Effector CD8-positive, alpha-beta T cell (primary cell): ENCODE measurements around the gene AVPR2.

Experiments used
- DNase-seq: peaks from one replicate; lab custom pipeline; 2025; lab: John Stamatoyannopoulos, UW
- total RNA-seq, 4 experiments: gene quantifications; one replicate each; lab custom pipeline; 2026; lab: John Stamatoyannopoulos, UW

AVPR2 gene
- total RNA-seq, result 0 to 0.61 (median 0) reads per million in 4 experiments

GRCh38 chrX:153903991-153904957 is at the start of gene AVPR2:
AVPR2 (plus strand) TSS chrX:153904673; CDS start chrX:153905146, 473 bp downstream.
- no peak for DNase-seq

- DNase-seq, result no peak
Measured at GRCh38 chrX:153854702-153855101, 49.8 kb upstream of the AVPR2 start.

- no peak for DNase-seq
Measured at GRCh38 chrX:153857348-153857903, 47.0 kb upstream of the AVPR2 start.

DNA sequence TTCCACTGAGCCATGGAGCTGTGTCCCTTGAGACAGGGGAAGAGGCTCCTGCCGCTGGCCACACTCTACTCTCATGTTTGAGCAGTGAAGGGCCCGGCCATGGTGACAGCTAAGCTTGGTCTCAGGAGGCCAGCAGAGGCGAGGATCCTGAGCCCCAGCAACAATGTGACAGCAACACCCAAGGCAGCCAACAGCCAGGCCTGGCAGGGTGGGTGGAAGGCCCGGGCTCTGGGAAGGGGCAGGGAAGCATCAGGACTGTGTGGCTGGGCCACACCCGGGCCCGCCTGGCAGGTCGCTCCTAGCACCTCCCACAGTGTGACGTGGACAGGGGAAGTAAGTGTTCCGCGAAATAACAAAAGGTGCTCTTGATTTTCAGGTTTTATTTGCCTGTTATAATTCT is 43.3 kb upstream of the AVPR2 start:
- no peak for DNase-seq

- no peak for DNase-seq
Measured at GRCh38 chrX:153861733-153862310, 42.7 kb upstream of the AVPR2 start.

DNA sequence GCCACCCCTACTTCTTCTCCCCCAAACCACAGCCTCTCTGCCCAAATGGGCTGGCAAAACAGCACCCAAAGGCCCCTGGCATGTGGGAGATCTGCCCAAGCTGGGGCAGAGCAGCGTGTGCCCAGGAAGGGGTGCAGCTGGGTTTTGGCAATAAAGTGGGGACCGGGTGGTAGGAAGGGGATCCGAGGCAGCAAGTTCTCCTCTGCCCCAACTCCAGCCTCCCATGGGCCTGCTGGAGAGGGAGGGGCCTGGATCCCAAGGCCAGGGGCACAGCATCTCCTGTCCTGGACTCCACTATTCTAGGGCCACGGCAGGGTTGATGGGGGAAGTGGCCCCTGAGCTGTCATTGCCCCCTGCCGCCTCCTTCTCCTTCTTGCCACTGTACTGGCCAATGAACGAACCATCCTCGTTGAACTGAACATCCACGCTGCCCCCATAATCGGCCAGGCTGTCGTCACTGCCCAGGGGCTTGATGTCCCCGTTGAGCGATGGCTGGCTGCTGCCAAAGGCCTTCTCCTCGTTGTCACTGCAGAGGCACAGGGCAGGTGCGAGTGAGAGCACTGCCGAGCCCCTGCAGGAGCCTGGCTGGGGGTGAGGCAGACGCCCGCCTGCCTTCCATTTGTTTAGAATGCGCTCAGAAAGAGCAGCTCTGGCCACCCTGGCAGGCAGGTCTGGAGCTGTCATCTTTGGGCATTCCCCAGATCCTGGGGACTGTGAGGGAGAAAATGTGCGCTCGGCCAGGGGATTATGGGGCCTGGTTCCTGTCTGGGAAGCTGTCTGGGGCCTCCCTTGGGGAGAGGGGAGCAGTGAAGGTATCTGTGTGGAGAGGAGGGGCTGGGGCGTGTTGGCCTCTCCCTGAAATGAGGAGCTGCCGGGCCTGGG is 41.9 kb upstream of the AVPR2 start:
- DNase-seq, result no peak

GRCh38 chrX:153863251-153863991 is 41.1 kb upstream of the AVPR2 start:
- no peak for DNase-seq

GRCh38 chrX:153864101-153864500 is 40.4 kb upstream of the AVPR2 start:
- DNase-seq, result no peak

GRCh38 chrX:153864561-153865320 is 39.7 kb upstream of the AVPR2 start:
- no peak for DNase-seq

DNA sequence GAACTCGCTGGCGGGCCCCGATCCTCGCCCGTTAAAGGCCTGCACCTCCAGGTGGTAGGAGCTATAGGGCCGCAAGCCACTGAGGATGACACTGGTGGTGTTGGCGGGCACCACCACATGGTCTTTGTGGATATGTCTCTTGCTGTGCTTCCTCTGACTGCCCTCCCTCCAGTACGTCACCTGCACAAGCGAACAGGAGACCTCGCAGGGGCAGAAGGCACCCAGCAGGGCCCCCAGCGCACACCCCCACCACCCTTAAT is 39.2 kb upstream of the AVPR2 start:
- DNase-seq, result no peak

- no peak for DNase-seq
Measured at GRCh38 chrX:153865685-153866084, 38.8 kb upstream of the AVPR2 start.

- no peak for DNase-seq
Measured at GRCh38 chrX:153866302-153867019, 38.0 kb upstream of the AVPR2 start.

DNA sequence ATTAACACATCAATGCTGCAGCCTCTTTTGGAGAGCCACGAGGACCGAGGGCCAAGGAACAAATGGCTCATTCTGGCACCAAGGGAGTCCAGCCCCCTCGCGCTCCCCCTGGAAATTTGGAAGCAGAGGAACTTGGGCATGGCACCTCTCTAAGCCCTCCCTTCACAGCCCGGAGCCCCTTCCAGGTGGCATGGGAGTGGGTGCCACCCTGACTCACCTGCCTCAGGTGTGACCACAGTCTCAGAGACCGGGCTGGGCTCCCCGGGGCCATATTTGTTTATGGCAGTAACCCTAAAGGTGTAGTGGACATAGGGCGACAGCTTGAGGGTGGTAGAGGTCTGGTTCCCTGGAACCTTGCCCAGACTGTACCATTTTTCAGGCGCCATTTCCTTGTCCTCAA is 37.3 kb upstream of the AVPR2 start:
- DNase-seq, result no peak

DNA sequence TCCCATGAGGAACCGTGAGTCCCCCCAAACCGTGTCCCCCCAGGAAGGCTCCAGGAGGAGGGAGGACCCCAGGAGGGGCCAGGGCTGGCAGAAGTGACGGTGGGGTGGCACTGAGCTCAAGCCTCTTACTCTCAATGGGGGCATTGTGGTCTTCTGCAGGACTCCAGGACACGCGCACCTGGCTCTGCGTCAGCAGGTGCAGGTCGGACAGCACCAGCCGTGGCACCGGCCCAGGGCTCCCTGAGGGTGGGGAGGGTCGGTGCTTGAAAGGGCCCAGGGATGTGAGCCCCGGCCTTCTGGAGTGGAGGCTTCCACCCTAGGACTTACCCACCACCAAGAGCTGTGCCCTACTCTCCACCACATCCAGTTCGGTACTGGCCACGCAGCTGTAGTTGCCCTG is 36.8 kb upstream of the AVPR2 start:
- DNase-seq, result no peak

DNA sequence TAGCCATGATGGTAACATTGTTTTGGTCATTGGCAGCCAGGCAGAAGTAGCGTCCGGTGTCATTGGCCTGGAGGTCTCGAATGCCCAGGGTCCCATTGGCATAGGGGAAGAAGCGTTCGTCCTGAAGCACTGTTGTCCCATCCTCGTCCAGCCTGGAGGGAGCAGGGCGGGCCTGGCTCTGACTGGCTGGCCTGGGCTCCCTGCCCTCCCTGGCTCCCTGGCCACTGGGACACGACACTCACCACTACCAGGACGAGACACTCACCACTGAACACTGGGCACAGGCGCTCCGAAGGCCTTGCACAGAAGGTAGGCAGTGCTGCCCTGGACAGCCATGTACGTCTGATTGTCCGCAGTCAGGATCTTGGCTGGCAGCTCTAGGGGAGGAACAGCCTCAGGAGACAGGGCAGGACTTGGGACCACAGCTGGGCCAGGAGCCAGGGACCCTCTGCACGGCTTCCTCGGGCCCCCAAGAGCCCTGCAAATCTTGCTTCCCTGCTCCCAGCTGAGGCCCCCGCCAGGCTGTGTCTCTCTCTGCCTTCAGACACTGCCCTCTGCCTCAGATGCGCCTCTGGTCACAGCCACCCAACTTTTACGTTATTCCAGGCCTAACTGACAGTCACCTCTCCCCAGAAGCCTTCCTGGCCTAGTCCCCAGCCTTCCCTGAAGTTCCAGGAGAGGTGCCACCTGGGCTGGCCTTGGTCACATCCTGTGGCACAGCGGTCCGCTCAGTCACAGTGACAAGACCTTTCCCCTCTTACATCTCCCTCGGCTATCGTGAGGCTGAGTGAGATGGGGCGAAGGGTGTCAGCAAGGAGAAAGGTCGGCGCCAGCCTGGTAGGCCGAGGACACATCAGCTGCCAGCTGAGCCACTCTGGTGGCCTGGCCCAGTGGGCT is 35.6 kb upstream of the AVPR2 start:
- no peak for DNase-seq

GRCh38 chrX:153869473-153870287 is 34.8 kb upstream of the AVPR2 start:
- DNase-seq, result no peak

- no peak for DNase-seq
Measured at GRCh38 chrX:153870288-153870690, 34.2 kb upstream of the AVPR2 start.

GRCh38 chrX:153870791-153871360 is 33.6 kb upstream of the AVPR2 start:
- DNase-seq, result no peak
